Body of pancreas (tissue), 4 donors: Measurements from ENCODE around the gene CASP4. TPM values are rescaled to one million over a fixed set of nuclear protein-coding genes. Genes with fewer than 3 reads are reported as not detected.
"Not testable (repeated sequence)": the region's sequence is repeated elsewhere in the genome, so short reads cannot be mapped to it uniquely, and the experiment has no call there.

Experiments used
- ATAC-seq: fragments of 150-250 bp; one replicate; pipeline ENCODE4 v1.9.1; 2016
- DNase-seq, 4 donors: peaks; one replicate each; pipeline ENCODE4 v3.0.0-alpha.2; 2019
- H3K27ac ChIP-seq, 4 donors: fragments of 200-600 bp; sonication (generic); 1 replicate in 3 of 4; 2 replicates in 1 of 4; pipeline versions ENCODE4 v1.5.1 to v1.6.1; 2016 to 2019; ENCODE audit warnings: mild to moderate bottlenecking in 1 of 4, mixed read lengths in 1 of 4, moderate library complexity in 1 of 4
- H3K27me3 ChIP-seq, 2 donors: fragments of 200-600 bp; sonication (generic); one replicate each; pipeline ENCODE4 v1.6.0; 2016; ENCODE audit warnings: mild to moderate bottlenecking in 1 of 2
- H3K36me3 ChIP-seq, 2 donors: fragments of 200-600 bp; sonication (generic); replicated peaks in 1 of 2; 2 replicates each; pipeline ENCODE4 v1.5.1; 2016; ENCODE audit warnings: low read depth in 2 of 2; ENCODE audit not compliant: insufficient read depth in 1 of 2
- H3K4me1 ChIP-seq: fragments of 200-600 bp; sonication (generic); one replicate; pipeline ENCODE4 v1.6.0; 2016
- H3K4me3 ChIP-seq, 2 donors: fragments of 200-600 bp; sonication (generic); 1 replicate in 1 of 2; 2 replicates in 1 of 2; pipeline ENCODE4 v1.5.1; 2016 to 2019
- H3K9me3 ChIP-seq, 3 donors: fragments of 200-600 bp; sonication (generic); 1 replicate in 2 of 3; 2 replicates in 1 of 3; pipeline ENCODE4 v1.5.1; 2016
- CTCF ChIP-seq, 7 experiments: fragments of 450-650 bp in 4 of 7; fragments of 200-600 bp in 3 of 7; sonication (generic) in 3 of 7; IDR thresholded peaks; one replicate each; pipeline ENCODE4 v1.5.1; 2016 to 2019; ENCODE audit warnings: antibody characterized with exemption in 7 of 7
- POLR2A ChIP-seq, 3 donors: fragments of 450-650 bp; IDR thresholded peaks; one replicate each; pipeline ENCODE4 v1.6.1; 2016; ENCODE audit warnings: antibody characterized with exemption in 3 of 3, mild to moderate bottlenecking in 2 of 3
- WGBS, 2 donors: methylation state at CpG; one replicate each; pipeline ENCODE4 v1.1.5; 2017; 5-methylcytosine and 5-hydroxymethylcytosine counted together
- intact Hi-C: fragments of 100-400 bp; cut with DNase I; formaldehyde crosslinking; loops from one replicate; pipeline ENCODE4 v1.15.1; 2023
- total RNA-seq, 2 donors: library from RNA; depleted of rRNA; stranded (reverse); fragments of >200 nt; gene quantifications; one replicate each; pipeline ENCODE4 v1.1.0, GENCODE V29; 2016

The CASP4 gene
- total RNA-seq, 2 donors from 2014 or later = 39.9 to 61.0 TPM

- Histone ChIP-seq H3K27me3 (no peaks in the 10 kb centered on the region), H3K4me1 (peaks cover 5% of the 10 kb centered on the region), H3K9me3 (peaks cover 0 to 6% (median 0%) of the 10 kb centered on the region in 3 donors), H3K36me3 (no peaks in the 10 kb centered on the region), H3K27ac (no peak overlapping the region), H3K4me3 (no peak overlapping the region)
- intact Hi-C loops = no loop called here
- 75 to 85% methylated on average over 1 of the region's 1 CpG for WGBS, 2 donors
- TF ChIP-seq POLR2A (IDR thresholded peaks at IDR 0.05) (no peak), CTCF (IDR thresholded peaks at IDR 0.05) (no peak)
- no peak for ATAC-seq
- no peak for DNase-seq
Observed at GRCh38 chr11:104992781-104993180, 24.4 kb upstream of the CASP4 start.

GRCh38 chr11:104991994-104992393, 23.6 kb upstream of the CASP4 start:
- H3K9me3 ChIP-seq = peaks cover 0 to 6% (median 0%) of the 10 kb centered on the region in 3 donors
- no peaks in the 10 kb centered on the region for H3K27me3 ChIP-seq
- H3K27ac ChIP-seq = no peak overlapping the region
- H3K36me3 ChIP-seq = no peaks in the 10 kb centered on the region
- DNase-seq = no peak
- TF ChIP-seq POLR2A (IDR thresholded peaks at IDR 0.05) = no peak
- TF ChIP-seq CTCF (IDR thresholded peaks at IDR 0.05) = no peak
- intact Hi-C loops = no loop called here
- peaks cover 5% of the 10 kb centered on the region for H3K4me1 ChIP-seq
- no peak overlapping the region for H3K4me3 ChIP-seq
- ATAC-seq = no peak
- 25 to 42% methylated on average over 4 of the region's 4 CpGs for WGBS, 2 donors

GRCh38 chr11:104984808-104985207, 16.4 kb upstream of the CASP4 start:
- Histone ChIP-seq H3K4me3 (no peak overlapping the region), H3K4me1 (no peaks in the 10 kb centered on the region), H3K27ac (no peak overlapping the region), H3K27me3 (no peaks in the 10 kb centered on the region), H3K9me3 (peaks cover 0 to 6% (median 0%) of the 10 kb centered on the region in 3 donors), H3K36me3 (no peaks in the 10 kb centered on the region)
- ATAC-seq (no peak), DNase-seq (no peak)
- WGBS, 2 donors = 42 to 52% methylated on average over 3 of the region's 3 CpGs
- TF ChIP-seq CTCF (IDR thresholded peaks at IDR 0.05) (no peak), POLR2A (IDR thresholded peaks at IDR 0.05) (no peak)
- intact Hi-C loops = no loop called here

GRCh38 chr11:104979839-104980238, 11.5 kb upstream of the CASP4 start:
- H3K4me1 ChIP-seq = no peaks in the 10 kb centered on the region
- no peaks in the 10 kb centered on the region for H3K9me3 ChIP-seq
- no peak overlapping the region for H3K27ac ChIP-seq
- H3K36me3 ChIP-seq = no peaks in the 10 kb centered on the region
- H3K4me3 ChIP-seq = no peak overlapping the region
- no peak for ATAC-seq
- TF ChIP-seq CTCF (IDR thresholded peaks at IDR 0.05) (no peak), POLR2A (IDR thresholded peaks at IDR 0.05) (no peak)
- intact Hi-C loops = no loop called here
- 88 to 93% methylated on average over 1 of the region's 1 CpG for WGBS, 2 donors
- no peaks in the 10 kb centered on the region for H3K27me3 ChIP-seq
- DNase-seq = no peak

- Histone ChIP-seq H3K4me3 (no peak overlapping the region), H3K27me3 (no peaks in the 10 kb centered on the region), H3K36me3 (no peaks in the 10 kb centered on the region), H3K9me3 (no peaks in the 10 kb centered on the region), H3K4me1 (peaks cover 9% of the 10 kb centered on the region), H3K27ac (no peak overlapping the region)
- no peak for TF ChIP-seq CTCF (IDR thresholded peaks at IDR 0.05)
- no peak for TF ChIP-seq POLR2A (IDR thresholded peaks at IDR 0.05)
- no peak for DNase-seq
- no peak for ATAC-seq
- intact Hi-C loops = no loop called here
- WGBS, 2 donors = 56 to 75% methylated on average over 2 of the region's 2 CpGs
Observed at GRCh38 chr11:104973616-104974015, 5.2 kb upstream of the CASP4 start.

- H3K36me3 ChIP-seq, intact Hi-C loops, DNase-seq, H3K9me3 ChIP-seq, H3K27me3 ChIP-seq, H3K4me3 ChIP-seq, H3K27ac ChIP-seq, ATAC-seq, H3K4me1 ChIP-seq: not testable (repeated sequence)
- WGBS, 2 donors = 82 to 85% methylated on average over 8 of the region's 8 CpGs
Observed at GRCh38 chr11:104972924-104973323, 4.5 kb upstream of the CASP4 start.
